ENCODE data around the gene CDK2. TPM values are rescaled to one million over a fixed set of nuclear protein-coding genes. Genes with fewer than 3 reads are reported as not detected.

The CDK2 gene
- total RNA-seq, 2 donors from 2014 or later: 20.9 to 48.9 TPM

- peak; percentile 48 for DNase-seq
- H3K9ac ChIP-seq (ENCODE audit: low read depth in 2 of 2, low read length in 2 of 2): no peak overlapping the region
- no peaks in the 10 kb centered on the region for H3K36me3 ChIP-seq
- H3K27ac ChIP-seq: no peak overlapping the region
- no peaks in the 10 kb centered on the region for H3K9me3 ChIP-seq
- H3K27me3 ChIP-seq: no peaks in the 10 kb centered on the region
- no peak for TF ChIP-seq CTCF (IDR thresholded peaks at IDR 0.05)
- peaks cover 12% of the 10 kb centered on the region for H3K4me1 ChIP-seq
- intact Hi-C loops (cut with DNase I): no loop called here
- no peak overlapping the region for H3K4me3 ChIP-seq
These were observed 47.6 kb downstream of the CDK2 start for GRCh38 chr12:56014205-56014604.

GRCh38 chr12:56017181-56017580 is 50.6 kb downstream of the CDK2 start:
- Histone ChIP-seq H3K9ac (ENCODE audit: low read depth in 2 of 2, low read length in 2 of 2) (no peak overlapping the region), H3K4me1 (peaks cover 10% of the 10 kb centered on the region), H3K27me3 (no peaks in the 10 kb centered on the region), H3K36me3 (no peaks in the 10 kb centered on the region), H3K27ac (no peak overlapping the region), H3K9me3 (no peaks in the 10 kb centered on the region), H3K4me3 (no peak overlapping the region)
- TF ChIP-seq CTCF (IDR thresholded peaks at IDR 0.05): no peak
- intact Hi-C loops (cut with DNase I): no loop called here
- DNase-seq: no peak

GRCh38 chr12:56018356-56018755 is 51.7 kb downstream of the CDK2 start:
- no peaks in the 10 kb centered on the region for H3K27me3 ChIP-seq
- TF ChIP-seq CTCF (IDR thresholded peaks at IDR 0.05): no peak
- intact Hi-C loops (cut with DNase I): no loop called here
- H3K27ac ChIP-seq: no peak overlapping the region
- peaks cover 10% of the 10 kb centered on the region for H3K4me1 ChIP-seq
- DNase-seq: no peak
- no peak overlapping the region for H3K4me3 ChIP-seq
- H3K36me3 ChIP-seq: no peaks in the 10 kb centered on the region
- no peaks in the 10 kb centered on the region for H3K9me3 ChIP-seq
- no peak overlapping the region for H3K9ac ChIP-seq (ENCODE audit: low read depth in 2 of 2, low read length in 2 of 2)

- Histone ChIP-seq H3K9me3 (no peaks in the 10 kb centered on the region), H3K36me3 (no peaks in the 10 kb centered on the region), H3K27me3 (no peaks in the 10 kb centered on the region), H3K4me3 (peak within 1 kb of the TSS; percentile 11), H3K9ac (ENCODE audit: low read depth in 2 of 2, low read length in 2 of 2) (peak within 1 kb of the TSS; percentile 35 to 44), H3K4me1 (no peaks in the 10 kb centered on the region), H3K27ac (peak within 1 kb of the TSS; percentile 44)
- DNase-seq: peak; percentile 57
- intact Hi-C loops (cut with DNase I): no loop called here
- TF ChIP-seq CTCF (IDR thresholded peaks at IDR 0.05): no peak
These were observed 54.0 kb downstream of the CDK2 start, which contains the start of gene IKZF4 for GRCh38 chr12:56020423-56021184. TSS of gene IKZF4 (plus strand) at chr12:56021043. CDS start at chr12:56021494, 451 bp downstream.

- no peak overlapping the region for H3K27ac ChIP-seq
- no peaks in the 10 kb centered on the region for H3K4me1 ChIP-seq
- intact Hi-C loops (cut with DNase I): no loop called here
- H3K36me3 ChIP-seq: no peaks in the 10 kb centered on the region
- H3K27me3 ChIP-seq: no peaks in the 10 kb centered on the region
- no peak for DNase-seq
- H3K9ac ChIP-seq (ENCODE audit: low read depth in 2 of 2, low read length in 2 of 2): peak overlapping the region in 1 of 2 donors; percentile 18
- H3K9me3 ChIP-seq: no peaks in the 10 kb centered on the region
- TF ChIP-seq CTCF (IDR thresholded peaks at IDR 0.05): no peak
- no peak overlapping the region for H3K4me3 ChIP-seq
These were observed 55.4 kb downstream of the CDK2 start for GRCh38 chr12:56021889-56022497.

Other genes starting within 250 kb of the CDK2 start
- gene RDH5, start 246.4 kb upstream of the CDK2 start, total RNA-seq: 10 to 100 TPM; 22.6 to 29.6 TPM
- 1,000 to 10,000 TPM in 1 of 2 donors, 100 to 1,000 TPM in 1; 707 to 1,094 TPM for gene CD63, start 237.8 kb upstream of the CDK2 start, total RNA-seq
- gene GDF11, start 223.7 kb upstream of the CDK2 start, total RNA-seq: 1 to 10 TPM; 3.2 to 3.7 TPM
- gene SARNP, start 149.1 kb upstream of the CDK2 start, total RNA-seq: 10 to 100 TPM; 52.3 to 53.0 TPM
- gene ORMDL2, start 148.8 kb upstream of the CDK2 start, total RNA-seq: 10 to 100 TPM; 59.3 to 93.3 TPM
- 10 to 100 TPM; 24.6 to 24.7 TPM for gene DNAJC14, start 137.2 kb upstream of the CDK2 start, total RNA-seq
- 1 to 10 TPM; 2.1 to 2.7 TPM for gene MMP19, start 123.9 kb upstream of the CDK2 start, total RNA-seq
- gene PYM1, start 38.9 kb upstream of the CDK2 start, total RNA-seq: 10 to 100 TPM; 44.0 to 49.3 TPM
- 10 to 100 TPM; 80.2 to 91.2 TPM for gene DGKA, start 35.7 kb upstream of the CDK2 start, total RNA-seq
- gene PMEL, start 788 bp upstream of the CDK2 start, total RNA-seq: 1 to 10 TPM; 3.4 to 3.8 TPM
- gene RAB5B, start 7.2 kb downstream of the CDK2 start, total RNA-seq: 100 to 1,000 TPM; 112 to 178 TPM
- 10 to 100 TPM; 25.8 to 35.8 TPM for gene SUOX, start 30.4 kb downstream of the CDK2 start, total RNA-seq
- 1 to 10 TPM; 4.7 to 5.6 TPM for gene IKZF4, start 54.2 kb downstream of the CDK2 start, total RNA-seq
- 10 to 100 TPM; 53.1 to 80.5 TPM for gene RPS26, start 75.1 kb downstream of the CDK2 start, total RNA-seq
- 100 to 1,000 TPM; 158 to 206 TPM for gene ERBB3, start 113.3 kb downstream of the CDK2 start, total RNA-seq
- 100 to 1,000 TPM in 1 of 2 donors, 10 to 100 TPM in 1; 69.6 to 155 TPM for gene PA2G4, start 137.7 kb downstream of the CDK2 start, total RNA-seq
- 1,000 to 10,000 TPM; 3,248 to 3,669 TPM for gene RPL41, start 149.8 kb downstream of the CDK2 start, total RNA-seq
- 1 to 10 TPM; 3.5 to 6.1 TPM for gene ZC3H10, start 151.4 kb downstream of the CDK2 start, total RNA-seq
- 10 to 100 TPM; 63.9 to 72.8 TPM for gene ESYT1, start 161.4 kb downstream of the CDK2 start, total RNA-seq
- 10 to 100 TPM; 18.6 to 19.1 TPM for gene MYL6B, start 185.8 kb downstream of the CDK2 start, total RNA-seq
- 1,000 to 10,000 TPM; 1,641 to 1,922 TPM for gene MYL6, start 191.5 kb downstream of the CDK2 start, total RNA-seq
- gene SMARCC2, start 222.7 kb downstream of the CDK2 start, total RNA-seq: 10 to 100 TPM; 80.1 to 84.2 TPM